ENCODE results near the gene ITPR2. TPM values are rescaled to one million over a fixed set of nuclear protein-coding genes. Genes with fewer than 3 reads are reported as not detected.

ITPR2 gene
- polyA plus RNA-seq, 1 of the 3 experiments (the other 2 are of a cell fraction): 2.3 TPM

DNA sequence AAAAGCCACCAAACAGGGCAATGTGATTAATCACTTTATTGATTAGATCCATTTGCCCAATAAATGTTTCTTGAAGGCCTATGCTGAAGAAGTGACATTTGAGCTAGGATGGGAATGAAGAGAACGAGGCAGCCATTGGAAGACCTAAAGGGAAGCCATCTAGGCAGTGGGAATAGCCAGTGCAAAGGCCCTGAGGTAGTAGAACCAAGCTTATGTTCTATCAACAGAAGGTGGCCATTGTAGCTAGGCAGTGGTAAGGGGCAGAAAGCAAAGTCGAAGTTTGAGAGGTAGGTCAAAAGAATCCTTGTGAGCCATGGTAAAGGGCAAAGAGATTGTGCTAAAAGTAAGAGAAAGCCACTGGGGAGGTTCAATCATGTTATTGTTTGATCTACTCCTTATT is 173.1 kb downstream of the ITPR2 start:
- H2AFZ ChIP-seq (ENCODE audit: low read depth): no peak overlapping the region
- no peak overlapping the region for H3K27ac ChIP-seq (ENCODE audit: low read depth in 2 of 2, low read length in 1 of 2)
- H3K9ac ChIP-seq: no peak overlapping the region
- POLR2A ChIA-PET: no interaction called here
- H3K4me2 ChIP-seq: no peak overlapping the region
- no peaks in the 10 kb centered on the region for H3K9me2 ChIP-seq
- H3K9me3 ChIP-seq: no peaks in the 10 kb centered on the region
- CTCF ChIA-PET: interaction anchor here (0.9 kb wide), 1 partner anchor 8 kb away, joined by 4 read pairs; no protein-coding TSS in a partner anchor
- H3K4me1 ChIP-seq (ENCODE audit: control insufficient read depth in 1 of 2, insufficient read depth in 2 of 2, low read depth in 1 of 2, low read length in 1 of 2): no peaks in the 10 kb centered on the region
- H3K36me3 ChIP-seq (replicated peaks in 1 of 2; ENCODE audit: control insufficient read depth in 1 of 2, insufficient read depth in 2 of 2, low read length in 1 of 2): peaks cover 22 to 34% of the 10 kb centered on the region in 2 experiments
- H3K79me2 ChIP-seq (ENCODE audit: insufficient read depth): no peaks in the 10 kb centered on the region
- DNase-seq: no peak
- no peak overlapping the region for H3K4me3 ChIP-seq (ENCODE audit: low read depth in 2 of 2, low read length in 1 of 2)
- TF ChIP-seq NFIC (IDR thresholded peaks at IDR 0.05; ENCODE audit: borderline replicate concordance): no peak
- peaks cover 3% of the 10 kb centered on the region for H3F3A ChIP-seq (replicated peaks; ENCODE audit: insufficient read depth)
- 81% methylated on average over 2 of the region's 2 CpGs for WGBS (ENCODE audit: low lambda C conversion rate)
- no peaks in the 10 kb centered on the region for H4K20me1 ChIP-seq (ENCODE audit: insufficient read depth)
- H3K27me3 ChIP-seq (ENCODE audit: insufficient read depth): no peaks in the 10 kb centered on the region

DNA sequence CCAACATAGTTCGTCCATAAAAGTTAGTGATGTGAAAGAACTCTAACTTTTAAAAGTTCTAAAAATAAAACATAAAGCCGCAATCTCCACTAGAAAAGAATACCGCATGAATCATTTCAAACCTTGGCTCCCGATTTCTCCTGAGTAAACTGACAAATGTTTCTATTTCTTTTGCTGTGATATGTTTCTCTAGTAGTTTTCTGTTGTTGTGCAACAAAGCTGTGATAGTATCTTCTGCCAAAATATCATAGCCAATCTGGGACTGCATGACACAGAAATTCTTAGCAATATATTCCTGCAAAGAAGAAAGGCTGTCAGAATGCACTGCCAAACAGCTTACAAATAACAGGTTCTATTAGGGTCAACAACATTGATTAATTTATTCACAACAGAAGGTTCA is 174.0 kb downstream of the ITPR2 start:
- Histone ChIP-seq H3K4me3 (ENCODE audit: low read depth in 2 of 2, low read length in 1 of 2) (no peak overlapping the region), H3K27me3 (ENCODE audit: insufficient read depth) (no peaks in the 10 kb centered on the region), H3K9me2 (no peaks in the 10 kb centered on the region), H4K20me1 (ENCODE audit: insufficient read depth) (no peaks in the 10 kb centered on the region), H3K4me2 (no peak overlapping the region), H3K36me3 (replicated peaks in 1 of 2; ENCODE audit: control insufficient read depth in 1 of 2, insufficient read depth in 2 of 2, low read length in 1 of 2) (peaks cover 22 to 35% of the 10 kb centered on the region in 2 experiments), H3K9ac (no peak overlapping the region), H2AFZ (ENCODE audit: low read depth) (no peak overlapping the region), H3K79me2 (ENCODE audit: insufficient read depth) (no peaks in the 10 kb centered on the region), H3K27ac (ENCODE audit: low read depth in 2 of 2, low read length in 1 of 2) (no peak overlapping the region), H3K4me1 (ENCODE audit: control insufficient read depth in 1 of 2, insufficient read depth in 2 of 2, low read depth in 1 of 2, low read length in 1 of 2) (no peaks in the 10 kb centered on the region), H3K9me3 (no peaks in the 10 kb centered on the region), H3F3A (replicated peaks; ENCODE audit: insufficient read depth) (peaks cover 3% of the 10 kb centered on the region)
- POLR2A ChIA-PET: no interaction called here
- CTCF ChIA-PET: interaction anchor here (1.1 kb wide), 1 partner anchor 46 kb away, joined by 3 read pairs; no protein-coding TSS in a partner anchor
- no peak for DNase-seq
- 88% methylated on average over 4 of the region's 4 CpGs for WGBS (ENCODE audit: low lambda C conversion rate)
- no peak for TF ChIP-seq SMC3 (IDR thresholded peaks at IDR 0.05; ENCODE audit: low read depth, low read length)
- no peak for TF ChIP-seq FOXJ3 (CRISPR knock-in tag; IDR thresholded peaks at IDR 0.05)
- no peak for TF ChIP-seq RXRA (IDR thresholded peaks at IDR 0.05; ENCODE audit: borderline replicate concordance, low read depth)
- TF ChIP-seq TAF1 (IDR thresholded peaks at IDR 0.05; ENCODE audit: borderline replicate concordance, low read depth, low read length): no peak
- TF ChIP-seq, protein P1, sequence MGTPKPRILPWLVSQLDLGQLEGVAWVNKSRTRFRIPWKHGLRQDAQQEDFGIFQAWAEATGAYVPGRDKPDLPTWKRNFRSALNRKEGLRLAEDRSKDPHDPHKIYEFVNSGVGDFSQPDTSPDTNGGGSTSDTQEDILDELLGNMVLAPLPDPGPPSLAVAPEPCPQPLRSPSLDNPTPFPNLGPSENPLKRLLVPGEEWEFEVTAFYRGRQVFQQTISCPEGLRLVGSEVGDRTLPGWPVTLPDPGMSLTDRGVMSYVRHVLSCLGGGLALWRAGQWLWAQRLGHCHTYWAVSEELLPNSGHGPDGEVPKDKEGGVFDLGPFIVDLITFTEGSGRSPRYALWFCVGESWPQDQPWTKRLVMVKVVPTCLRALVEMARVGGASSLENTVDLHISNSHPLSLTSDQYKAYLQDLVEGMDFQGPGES (IDR thresholded peaks at IDR 0.05; ENCODE audit: low read depth, low read length): no peak
- TF ChIP-seq FOXM1 (IDR thresholded peaks at IDR 0.05; ENCODE audit: low read depth): no peak
- no peak for TF ChIP-seq RFX5 (IDR thresholded peaks at IDR 0.05; ENCODE audit: low read length)
- TF ChIP-seq CHD2 (IDR thresholded peaks at IDR 0.05; ENCODE audit: low read length, partially characterized antibody): no peak
- TF ChIP-seq GABPA (IDR thresholded peaks at IDR 0.05; ENCODE audit: low read depth): no peak
- no peak for TF ChIP-seq POLR2AphosphoS5 (IDR thresholded peaks at IDR 0.05; ENCODE audit: low read depth, low read length)
- no peak for TF ChIP-seq JUND (IDR thresholded peaks at IDR 0.05)

DNA sequence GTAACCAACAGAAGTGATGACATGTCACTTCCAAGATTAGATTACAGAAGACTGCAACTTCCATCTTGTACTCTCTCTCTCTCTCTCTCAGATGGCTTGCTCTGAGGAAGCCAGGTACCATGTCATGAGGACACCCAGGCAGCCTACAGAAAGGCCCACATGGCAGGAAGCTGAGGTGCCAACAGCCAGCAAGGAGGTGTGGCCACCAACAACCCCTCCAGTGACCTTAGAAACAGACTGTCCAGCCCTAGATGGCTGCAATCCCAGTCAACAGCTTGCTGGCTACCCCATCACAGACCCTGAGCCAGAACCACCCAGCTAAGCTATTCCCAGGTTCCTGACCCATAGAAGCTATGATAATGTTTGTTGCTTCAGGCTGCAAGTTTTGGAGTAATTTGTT is 178.4 kb downstream of the ITPR2 start:
- peaks cover 3% of the 10 kb centered on the region for H3F3A ChIP-seq (replicated peaks; ENCODE audit: insufficient read depth)
- H3K27ac ChIP-seq (ENCODE audit: low read depth in 2 of 2, low read length in 1 of 2): no peak overlapping the region
- H3K4me1 ChIP-seq (ENCODE audit: control insufficient read depth in 1 of 2, insufficient read depth in 2 of 2, low read depth in 1 of 2, low read length in 1 of 2): no peaks in the 10 kb centered on the region
- no peaks in the 10 kb centered on the region for H3K79me2 ChIP-seq (ENCODE audit: insufficient read depth)
- ChIA-PET CTCF (no interaction called here), POLR2A (interaction anchor here (0.6 kb wide), 1 partner anchor 562 kb away, joined by 4 read pairs; no protein-coding TSS in a partner anchor)
- DNase-seq: no peak
- H2AFZ ChIP-seq (ENCODE audit: low read depth): no peak overlapping the region
- no peaks in the 10 kb centered on the region for H3K9me3 ChIP-seq
- no peaks in the 10 kb centered on the region for H4K20me1 ChIP-seq (ENCODE audit: insufficient read depth)
- peaks cover 37 to 39% of the 10 kb centered on the region in 2 experiments for H3K36me3 ChIP-seq (replicated peaks in 1 of 2; ENCODE audit: control insufficient read depth in 1 of 2, insufficient read depth in 2 of 2, low read length in 1 of 2)
- H3K4me2 ChIP-seq: no peak overlapping the region
- no peak overlapping the region for H3K9ac ChIP-seq
- H3K27me3 ChIP-seq (ENCODE audit: insufficient read depth): no peaks in the 10 kb centered on the region
- H3K9me2 ChIP-seq: no peaks in the 10 kb centered on the region
- no peak overlapping the region for H3K4me3 ChIP-seq (ENCODE audit: low read depth in 2 of 2, low read length in 1 of 2)
- TF ChIP-seq, protein P1 (IDR thresholded peaks at IDR 0.05; ENCODE audit: low read depth, low read length): no peak
- TF ChIP-seq, protein P2, sequence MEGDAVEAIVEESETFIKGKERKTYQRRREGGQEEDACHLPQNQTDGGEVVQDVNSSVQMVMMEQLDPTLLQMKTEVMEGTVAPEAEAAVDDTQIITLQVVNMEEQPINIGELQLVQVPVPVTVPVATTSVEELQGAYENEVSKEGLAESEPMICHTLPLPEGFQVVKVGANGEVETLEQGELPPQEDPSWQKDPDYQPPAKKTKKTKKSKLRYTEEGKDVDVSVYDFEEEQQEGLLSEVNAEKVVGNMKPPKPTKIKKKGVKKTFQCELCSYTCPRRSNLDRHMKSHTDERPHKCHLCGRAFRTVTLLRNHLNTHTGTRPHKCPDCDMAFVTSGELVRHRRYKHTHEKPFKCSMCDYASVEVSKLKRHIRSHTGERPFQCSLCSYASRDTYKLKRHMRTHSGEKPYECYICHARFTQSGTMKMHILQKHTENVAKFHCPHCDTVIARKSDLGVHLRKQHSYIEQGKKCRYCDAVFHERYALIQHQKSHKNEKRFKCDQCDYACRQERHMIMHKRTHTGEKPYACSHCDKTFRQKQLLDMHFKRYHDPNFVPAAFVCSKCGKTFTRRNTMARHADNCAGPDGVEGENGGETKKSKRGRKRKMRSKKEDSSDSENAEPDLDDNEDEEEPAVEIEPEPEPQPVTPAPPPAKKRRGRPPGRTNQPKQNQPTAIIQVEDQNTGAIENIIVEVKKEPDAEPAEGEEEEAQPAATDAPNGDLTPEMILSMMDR (IDR thresholded peaks at IDR 0.05): no peak
- TF ChIP-seq RAD21 (IDR thresholded peaks at IDR 0.05; ENCODE audit: low read length) (no peak), RXRA (IDR thresholded peaks at IDR 0.05; ENCODE audit: borderline replicate concordance, low read depth) (no peak), SIN3A (IDR thresholded peaks at IDR 0.05; ENCODE audit: borderline replicate concordance, low read depth, low read length) (no peak), EP300 (IDR thresholded peaks at IDR 0.05; ENCODE audit: borderline replicate concordance in 1 of 2, low read depth in 1 of 2, low read length in 1 of 2) (no peak), MXI1 (IDR thresholded peaks at IDR 0.05; ENCODE audit: low read depth, low read length) (no peak), NFIC (IDR thresholded peaks at IDR 0.05; ENCODE audit: borderline replicate concordance) (no peak), GATA2 (CRISPR knock-in tag; IDR thresholded peaks at IDR 0.05) (no peak), TEAD4 (IDR thresholded peaks at IDR 0.05; ENCODE audit: borderline replicate concordance, insufficient read depth) (no peak)
- TF ChIP-seq, protein P3, sequence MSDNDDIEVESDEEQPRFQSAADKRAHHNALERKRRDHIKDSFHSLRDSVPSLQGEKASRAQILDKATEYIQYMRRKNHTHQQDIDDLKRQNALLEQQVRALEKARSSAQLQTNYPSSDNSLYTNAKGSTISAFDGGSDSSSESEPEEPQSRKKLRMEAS (IDR thresholded peaks at IDR 0.05; ENCODE audit: low read depth): no peak
